ENCODE results near the gene GGA2.
"Not testable (repeated sequence)": the region's sequence is repeated elsewhere in the genome, so short reads cannot be mapped to it uniquely, and the experiment has no call there.

The GGA2 gene

GRCh38 chr16:23510164-23510914 is at the start of gene GGA2:
Gene GGA2 (minus strand): TSS chr16:23510494. CDS start chr16:23510411, 83 bp downstream.
- peak; percentile 36 for DNase-seq (ENCODE audit: low read depth)

- DNase-seq (ENCODE audit: low read depth) = no peak
Observed at GRCh38 chr16:23557779-23558702, 47.7 kb upstream of the GGA2 start.

- peak; percentile 90 for DNase-seq (ENCODE audit: low read depth)
Observed at GRCh38 chr16:23556881-23557778, 46.8 kb upstream of the GGA2 start, which contains the start of the genes EARS2 and UBFD1. Gene EARS2 (minus strand): TSS chr16:23557350. CDS start chr16:23557343, 7 bp downstream. Gene UBFD1 (plus strand): TSS chr16:23557727. CDS start chr16:23557743, 16 bp downstream.

GRCh38 chr16:23554536-23554935 is 44.2 kb upstream of the GGA2 start:
- DNase-seq (ENCODE audit: low read depth) = no peak

- DNase-seq (ENCODE audit: low read depth) = no peak
Observed at GRCh38 chr16:23552161-23552560, 41.9 kb upstream of the GGA2 start.

GRCh38 chr16:23549938-23550337 is 39.6 kb upstream of the GGA2 start:
- no peak for DNase-seq (ENCODE audit: low read depth)

- no peak for DNase-seq (ENCODE audit: low read depth)
Observed at GRCh38 chr16:23544436-23544835, 34.1 kb upstream of the GGA2 start.

- DNase-seq (ENCODE audit: low read depth) = not testable (repeated sequence)
Observed at GRCh38 chr16:23540817-23541178, 30.5 kb upstream of the GGA2 start.

- DNase-seq (ENCODE audit: low read depth) = no peak
Observed at GRCh38 chr16:23539984-23540816, 29.9 kb upstream of the GGA2 start.

- no peak for DNase-seq (ENCODE audit: low read depth)
Observed at GRCh38 chr16:23538919-23539278, 28.6 kb upstream of the GGA2 start.

GRCh38 chr16:23537390-23537789 is 27.1 kb upstream of the GGA2 start:
- no peak for DNase-seq (ENCODE audit: low read depth)

GRCh38 chr16:23535901-23536300 is 25.6 kb upstream of the GGA2 start:
- no peak for DNase-seq (ENCODE audit: low read depth)

- no peak for DNase-seq (ENCODE audit: low read depth)
Observed at GRCh38 chr16:23534868-23535860, 24.9 kb upstream of the GGA2 start.

GRCh38 chr16:23532448-23532847 is 22.2 kb upstream of the GGA2 start:
- no peak for DNase-seq (ENCODE audit: low read depth)

- DNase-seq (ENCODE audit: low read depth) = no peak
Observed at GRCh38 chr16:23530062-23530461, 19.8 kb upstream of the GGA2 start.

- no peak for DNase-seq (ENCODE audit: low read depth)
Observed at GRCh38 chr16:23528644-23529310, 18.5 kb upstream of the GGA2 start.

- DNase-seq (ENCODE audit: low read depth) = no peak
Observed at GRCh38 chr16:23527961-23528643, 17.8 kb upstream of the GGA2 start.

GRCh38 chr16:23524886-23525285 is 14.6 kb upstream of the GGA2 start:
- DNase-seq (ENCODE audit: low read depth) = no peak
